Activated CD4-positive, alpha-beta memory T cell treated with anti-CD3 and anti-CD28 coated beads, Interleukin-2, amount 10 ng/mL, durations not matched to agents 7 days and 5 days (primary cell): Measurements from ENCODE around the gene LDHB. TPM values are rescaled to one million over a fixed set of nuclear protein-coding genes. Genes with fewer than 3 reads are reported as not detected.
A peak's percentile ranks its signal among the peaks of the same experiment; 100 is the strongest.
"Not testable (repeated sequence)": the region's sequence is repeated elsewhere in the genome, so short reads cannot be mapped to it uniquely, and the experiment has no call there.

Experiments
- CTCF ChIA-PET: fragments of 350-600 bp; sonication (Branson Sonifier 250); formaldehyde crosslinking; loops from one replicate; lab custom pipeline; 2021; ENCODE audit warnings: antibody characterized with exemption, inconsistent platforms; lab: Charles Lee
- POLR2A ChIA-PET: fragments of 350-600 bp; sonication (Branson Sonifier 250); formaldehyde crosslinking; loops from one replicate; lab custom pipeline; 2021; ENCODE audit warnings: antibody characterized with exemption; lab: Charles Lee
- DNase-seq: peaks from one replicate; pipeline ENCODE4 v3.0.0-alpha.2; 2020
- H3K27ac Mint-ChIP-seq: one replicate; pipeline ENCODE4 v1.8.0; 2021; ENCODE audit warnings: mild to moderate bottlenecking, mixed read lengths
- H3K27me3 Mint-ChIP-seq: one replicate; pipeline ENCODE4 v1.8.0; 2021; ENCODE audit warnings: mixed read lengths
- H3K36me3 Mint-ChIP-seq: one replicate; pipeline ENCODE4 v1.8.0; 2021; ENCODE audit warnings: low read depth, mixed read lengths
- H3K4me1 Mint-ChIP-seq: one replicate; pipeline ENCODE4 v1.8.0; 2021; ENCODE audit warnings: mixed read lengths
- H3K4me3 Mint-ChIP-seq: one replicate; pipeline ENCODE4 v1.8.0; 2021; ENCODE audit warnings: mild to moderate bottlenecking, mixed read lengths
- H3K9me3 Mint-ChIP-seq: one replicate; pipeline ENCODE4 v1.8.0; 2021; ENCODE audit warnings: mixed read lengths
- total RNA-seq, 2 experiments: library from RNA; stranded (reverse); gene quantifications; one replicate each; pipeline ENCODE4 v1.2.3, GENCODE V29; 2021

Gene LDHB
- total RNA-seq, 2 experiments from 2014 or later: 955 to 985 TPM

DNA sequence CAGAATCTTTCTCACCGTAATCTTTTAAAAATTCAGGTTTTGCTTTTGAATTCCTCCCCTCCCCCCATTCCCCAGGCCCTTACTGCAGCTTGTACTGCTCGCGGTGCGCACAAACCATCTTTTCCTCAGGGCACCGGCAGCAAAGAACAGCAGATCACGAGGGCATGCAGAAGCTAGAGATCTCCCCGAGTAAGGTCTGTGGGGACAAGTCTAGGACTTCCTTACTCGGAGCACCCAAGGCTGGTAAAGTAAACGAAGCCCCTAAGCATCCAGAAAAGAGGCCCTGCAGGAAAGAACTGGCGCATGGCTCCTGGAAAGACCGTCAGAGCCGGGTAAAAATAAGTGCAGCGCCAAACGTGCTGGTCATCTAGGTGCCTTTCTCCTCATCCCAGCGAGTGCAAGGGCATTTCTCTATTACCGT is 727 bp downstream of the LDHB start:
- Mint-ChIP-seq H3K9me3 (no peaks in the 10 kb centered on the region), H3K4me3 (peak overlapping the region; percentile 82), H3K27ac (peak overlapping the region; percentile 97), H3K4me1 (peaks cover 46% of the 10 kb centered on the region), H3K27me3 (no peaks in the 10 kb centered on the region), H3K36me3 (peaks cover 49% of the 10 kb centered on the region)
- peak; percentile 58 for DNase-seq
- ChIA-PET POLR2A (interaction anchor here (0.7 to 2.8 kb wide), 32 partner anchors 9 to 888 kb away, joined by 3 to 65 read pairs (median 6); partner anchors contain the start of genes C2CD5, CMAS, GOLT1B and PYROXD1), CTCF (interaction anchor here (1.3 to 2.6 kb wide), 5 partner anchors 11 to 218 kb away, joined by 3 to 26 read pairs (median 6); partner anchors contain the start of genes GOLT1B and RECQL)

DNA sequence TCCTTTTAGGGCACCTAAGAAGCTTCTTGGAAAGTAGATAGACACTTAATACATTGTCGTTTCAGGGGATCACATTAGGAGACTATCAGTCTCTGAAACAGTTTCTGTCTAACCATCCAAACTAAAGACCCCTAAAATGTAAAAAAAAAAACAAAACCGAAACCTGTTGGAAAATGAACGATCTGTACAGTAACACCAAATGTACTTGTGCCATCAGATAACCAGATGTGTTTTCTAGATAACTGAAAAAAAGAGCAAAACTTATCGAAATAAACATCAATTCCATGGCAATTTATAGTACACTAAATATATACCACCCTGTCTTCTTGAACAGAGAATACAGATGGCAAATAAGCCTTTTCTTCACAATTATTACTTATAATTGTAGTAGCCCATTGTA is 2.1 kb downstream of the LDHB start:
- Mint-ChIP-seq H3K36me3 (peaks cover 61% of the 10 kb centered on the region), H3K27me3 (no peaks in the 10 kb centered on the region), H3K4me3 (peak overlapping the region; percentile 82), H3K4me1 (peaks cover 57% of the 10 kb centered on the region), H3K9me3 (no peaks in the 10 kb centered on the region), H3K27ac (peak overlapping the region; percentile 97)
- ChIA-PET CTCF (interaction anchor here (0.9 kb wide), 1 partner anchor 218 kb away, joined by 4 read pairs; the partner anchor contains the start of gene PYROXD1), POLR2A (interaction anchor here (0.9 to 1.2 kb wide), 4 partner anchors 9 to 154 kb away, joined by 3 to 12 read pairs (median 5); partner anchors contain the start of genes GOLT1B and RECQL)
- no peak for DNase-seq

- ChIA-PET POLR2A (interaction anchor here (1.1 to 2.3 kb wide), 6 partner anchors 9 to 151 kb away, joined by 3 to 16 read pairs (median 6); partner anchors contain the start of genes GOLT1B and RECQL), CTCF (interaction anchor here (1.5 kb wide), 1 partner anchor 29 kb away, joined by 5 read pairs; no protein-coding TSS in a partner anchor)
- peaks cover 80% of the 10 kb centered on the region for H3K4me1 Mint-ChIP-seq
- H3K9me3 Mint-ChIP-seq: no peaks in the 10 kb centered on the region
- H3K4me3 Mint-ChIP-seq: no peak overlapping the region
- H3K27ac Mint-ChIP-seq: no peak overlapping the region
- DNase-seq: no peak
- H3K27me3 Mint-ChIP-seq: no peaks in the 10 kb centered on the region
- H3K36me3 Mint-ChIP-seq: peaks cover 86% of the 10 kb centered on the region
Measured at GRCh38 chr12:21651821-21652220, 5.8 kb downstream of the LDHB start.

DNA sequence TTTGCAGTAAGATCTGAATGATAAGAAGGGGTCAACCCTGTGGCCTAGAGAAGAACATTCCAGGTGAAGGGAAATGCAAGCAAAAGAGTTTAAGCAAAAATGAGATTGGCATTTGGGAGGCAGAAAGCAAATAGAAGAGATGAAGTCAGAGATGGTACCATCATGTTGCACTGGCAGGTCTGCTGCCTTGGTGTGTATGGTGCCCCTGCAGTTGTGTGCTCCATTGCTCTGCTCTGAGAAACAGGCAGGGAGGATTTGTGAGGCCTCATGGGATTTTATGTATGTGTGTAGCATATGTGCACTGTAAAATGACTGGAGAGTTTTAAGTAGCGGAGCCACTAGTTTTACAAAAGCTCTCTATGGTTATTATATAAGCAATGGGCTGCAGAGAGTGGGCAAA is 6.6 kb downstream of the LDHB start:
- ChIA-PET POLR2A (interaction anchor here (1.8 to 2.3 kb wide), 2 partner anchors 8 to 150 kb away, joined by 6 to 16 read pairs; partner anchors contain the start of genes GOLT1B and RECQL), CTCF (no interaction called here)

GRCh38 chr12:21649034-21649433 is 8.6 kb downstream of the LDHB start:
- Mint-ChIP-seq H3K36me3 (peaks cover 81% of the 10 kb centered on the region), H3K27ac (no peak overlapping the region), H3K4me3 (no peak overlapping the region), H3K4me1 (peaks cover 78% of the 10 kb centered on the region), H3K9me3 (no peaks in the 10 kb centered on the region), H3K27me3 (no peaks in the 10 kb centered on the region)
- POLR2A ChIA-PET: interaction anchor here (1.4 to 4.4 kb wide), 2 partner anchors 9 to 148 kb away, joined by 5 to 50 read pairs; partner anchors contain the start of genes GOLT1B, LDHB and RECQL
- CTCF ChIA-PET: interaction anchor here (1.2 kb wide), 1 partner anchor 198 kb away, joined by 3 read pairs; no protein-coding TSS in a partner anchor
- DNase-seq: no peak

More for the DNA sequence above, 6.6 kb downstream of the LDHB start:
- no peak for DNase-seq
- H3K4me3 Mint-ChIP-seq: no peak overlapping the region
- no peaks in the 10 kb centered on the region for H3K27me3 Mint-ChIP-seq
- peaks cover 80% of the 10 kb centered on the region for H3K4me1 Mint-ChIP-seq
- peaks cover 85% of the 10 kb centered on the region for H3K36me3 Mint-ChIP-seq
- H3K27ac Mint-ChIP-seq: peak overlapping the region; percentile 30
- no peaks in the 10 kb centered on the region for H3K9me3 Mint-ChIP-seq

- ChIA-PET POLR2A (interaction anchor here (1.4 to 4.4 kb wide), 2 partner anchors 9 to 147 kb away, joined by 5 to 50 read pairs; partner anchors contain the start of genes GOLT1B, LDHB and RECQL), CTCF (no interaction called here)
- no peak overlapping the region for H3K27ac Mint-ChIP-seq
Measured at GRCh38 chr12:21648378-21648777, 9.3 kb downstream of the LDHB start.

DNA sequence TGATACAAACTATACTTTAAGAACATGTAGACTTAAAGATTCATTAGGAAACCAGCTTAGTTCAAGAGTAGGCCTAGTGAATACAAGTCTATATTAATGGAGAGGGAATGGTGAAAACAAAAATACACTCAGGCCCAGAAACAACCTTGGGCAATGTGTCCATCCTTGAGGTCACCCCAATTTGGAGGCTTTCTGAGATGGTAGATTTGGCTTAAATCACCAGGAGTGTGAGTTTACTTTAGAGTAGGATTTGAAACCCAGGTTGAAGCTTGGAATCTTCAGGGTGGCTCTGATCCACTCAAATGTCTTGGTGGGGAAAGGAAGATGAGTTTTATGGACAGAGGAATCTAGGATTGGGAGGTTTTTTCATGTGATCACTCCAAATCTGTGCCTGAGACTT is 10.5 kb downstream of the LDHB start:
- no peaks in the 10 kb centered on the region for H3K27me3 Mint-ChIP-seq
- peaks cover 84% of the 10 kb centered on the region for H3K36me3 Mint-ChIP-seq
- CTCF ChIA-PET: interaction anchor here (1.0 kb wide), 1 partner anchor 52 kb away, joined by 3 read pairs; no protein-coding TSS in a partner anchor
- H3K4me1 Mint-ChIP-seq: peaks cover 77% of the 10 kb centered on the region
- H3K9me3 Mint-ChIP-seq: no peaks in the 10 kb centered on the region
- no peak overlapping the region for H3K27ac Mint-ChIP-seq
- POLR2A ChIA-PET: interaction anchor here (1.2 to 4.4 kb wide), 4 partner anchors 8 to 146 kb away, joined by 3 to 50 read pairs (median 8); partner anchors contain the start of genes GOLT1B, LDHB and RECQL
- DNase-seq: no peak
- H3K4me3 Mint-ChIP-seq: no peak overlapping the region

More at GRCh38 chr12:21648378-21648777, 9.3 kb downstream of the LDHB start:
- H3K4me3 Mint-ChIP-seq: no peak overlapping the region
- peaks cover 82% of the 10 kb centered on the region for H3K36me3 Mint-ChIP-seq
- H3K27me3 Mint-ChIP-seq: no peaks in the 10 kb centered on the region
- no peak for DNase-seq
- no peaks in the 10 kb centered on the region for H3K9me3 Mint-ChIP-seq
- peaks cover 79% of the 10 kb centered on the region for H3K4me1 Mint-ChIP-seq

- CTCF ChIA-PET: interaction anchor here (3.7 kb wide), 1 partner anchor 35 kb away, joined by 12 read pairs; no protein-coding TSS in a partner anchor
- not testable (repeated sequence) for H3K27me3 Mint-ChIP-seq, H3K9me3 Mint-ChIP-seq, H3K4me3 Mint-ChIP-seq, DNase-seq
- Mint-ChIP-seq H3K27ac (peak overlapping the region; percentile 42), H3K4me1 (peaks cover 70% of the 10 kb centered on the region), H3K36me3 (peaks cover 82% of the 10 kb centered on the region)
- POLR2A ChIA-PET: interaction anchor here (3.0 kb wide), 1 partner anchor 13 kb away, joined by 23 read pairs; the partner anchor contains the start of gene LDHB
Measured at GRCh38 chr12:21645041-21645500, 12.6 kb downstream of the LDHB start.

DNA sequence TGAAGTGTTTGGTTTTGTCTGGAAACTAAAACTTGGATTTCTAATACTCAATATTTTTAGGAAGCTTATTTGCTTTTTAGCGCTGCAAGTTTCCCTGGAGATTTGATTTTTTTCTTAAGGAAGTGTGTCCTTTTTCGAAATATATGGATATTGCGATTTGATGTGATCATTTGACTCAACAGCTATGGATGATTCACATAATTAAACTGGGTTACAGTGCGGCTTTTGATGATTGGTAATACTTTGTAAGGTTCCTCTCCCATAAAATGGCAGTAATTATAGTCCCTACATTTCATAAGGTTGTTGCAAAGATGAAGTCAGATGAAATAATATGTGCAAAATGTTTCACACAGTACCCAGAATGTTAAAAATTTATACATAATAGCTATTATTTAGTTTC is 13.1 kb downstream of the LDHB start:
- POLR2A ChIA-PET: interaction anchor here (0.7 to 3.0 kb wide), 2 partner anchors 8 to 13 kb away, joined by 3 to 23 read pairs; partner anchors contain the start of gene LDHB
- no peaks in the 10 kb centered on the region for H3K9me3 Mint-ChIP-seq
- CTCF ChIA-PET: interaction anchor here (0.6 to 3.7 kb wide), 2 partner anchors 36 to 1082 kb away, joined by 3 to 12 read pairs; no protein-coding TSS in a partner anchor
- H3K27ac Mint-ChIP-seq: no peak overlapping the region
- no peaks in the 10 kb centered on the region for H3K27me3 Mint-ChIP-seq
- no peak overlapping the region for H3K4me3 Mint-ChIP-seq
- DNase-seq: no peak
- H3K4me1 Mint-ChIP-seq: peaks cover 68% of the 10 kb centered on the region
- peaks cover 80% of the 10 kb centered on the region for H3K36me3 Mint-ChIP-seq

DNA sequence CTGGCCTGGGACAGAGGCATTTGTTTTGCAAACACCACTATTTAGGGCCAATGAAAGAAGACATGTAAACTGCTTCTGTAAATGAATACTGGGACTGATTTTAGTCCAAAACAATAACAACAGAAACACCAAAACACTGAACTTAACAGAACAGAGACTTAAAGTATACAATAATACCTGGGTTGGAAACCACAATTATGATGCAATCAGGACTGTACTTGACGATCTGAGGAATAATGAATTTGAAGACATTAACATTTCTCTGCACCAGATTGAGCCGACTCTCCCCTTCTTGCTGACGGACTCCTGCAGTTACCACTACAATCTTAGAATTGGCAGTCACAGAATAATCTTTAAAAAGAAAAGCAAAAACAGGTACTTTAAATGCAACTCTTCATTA is 13.9 kb downstream of the LDHB start:
- CTCF ChIA-PET: interaction anchor here (3.7 kb wide), 1 partner anchor 36 kb away, joined by 12 read pairs; no protein-coding TSS in a partner anchor
- H3K9me3 Mint-ChIP-seq: no peaks in the 10 kb centered on the region
- H3K27ac Mint-ChIP-seq: peak overlapping the region; percentile 20
- no peaks in the 10 kb centered on the region for H3K27me3 Mint-ChIP-seq
- POLR2A ChIA-PET: interaction anchor here (0.7 to 3.0 kb wide), 3 partner anchors 8 to 14 kb away, joined by 3 to 23 read pairs (median 6); partner anchors contain the start of gene LDHB
- no peak overlapping the region for H3K4me3 Mint-ChIP-seq
- peaks cover 82% of the 10 kb centered on the region for H3K36me3 Mint-ChIP-seq
- peaks cover 68% of the 10 kb centered on the region for H3K4me1 Mint-ChIP-seq
- DNase-seq: no peak

DNA sequence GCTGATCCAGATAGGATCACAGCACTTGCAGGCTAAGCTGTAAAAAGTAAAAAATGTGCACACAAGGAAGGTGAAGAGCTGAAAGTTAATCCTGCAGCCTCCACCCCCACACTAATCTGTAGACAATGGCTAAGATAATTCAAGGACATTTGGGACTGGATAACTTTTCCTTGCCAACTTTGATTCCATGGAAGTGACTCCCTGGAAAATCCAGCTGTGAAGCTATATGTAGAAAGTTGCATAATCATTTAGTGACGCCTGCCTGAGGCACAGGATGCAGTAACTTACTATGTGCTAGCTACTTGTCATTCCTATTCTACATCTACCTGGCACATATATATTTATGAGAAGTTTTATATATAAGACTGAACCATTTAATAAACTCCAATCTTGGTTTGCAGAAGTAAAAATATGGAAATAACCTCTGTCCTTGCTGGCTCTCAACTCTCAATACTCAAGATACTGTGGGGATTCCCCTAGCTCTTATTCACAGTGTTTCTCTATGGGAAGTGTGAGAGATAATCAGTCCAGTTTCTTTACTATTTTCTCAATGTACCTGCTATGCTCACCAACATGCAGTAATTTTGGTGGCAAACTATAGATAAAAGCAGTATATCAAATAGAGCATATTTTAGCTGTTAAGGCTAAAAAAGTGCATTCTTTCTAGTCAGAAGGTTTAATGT is 14.8 kb downstream of the LDHB start:
- POLR2A ChIA-PET: interaction anchor here (0.9 to 3.0 kb wide), 3 partner anchors 9 to 15 kb away, joined by 5 to 23 read pairs (median 6); partner anchors contain the start of gene LDHB
- Mint-ChIP-seq H3K27ac (peak overlapping the region; percentile 20), H3K4me3 (no peak overlapping the region), H3K9me3 (no peaks in the 10 kb centered on the region), H3K36me3 (peaks cover 80% of the 10 kb centered on the region), H3K27me3 (no peaks in the 10 kb centered on the region), H3K4me1 (peaks cover 62% of the 10 kb centered on the region)
- CTCF ChIA-PET: interaction anchor here (3.7 kb wide), 1 partner anchor 37 kb away, joined by 12 read pairs; no protein-coding TSS in a partner anchor
- DNase-seq: no peak
